ENCODE measurements around the gene DICER1.

The DICER1 gene

GRCh38 chr14:95147597-95147996 is 9.7 kb downstream of the DICER1 start:
- Histone ChIP-seq H3K4me3 (ENCODE audit: low read length, poor library complexity, severe bottlenecking) (no peak overlapping the region), H3K9me3 (ENCODE audit: insufficient read depth, low read depth, low read length) (peaks cover 10% of the 10 kb centered on the region), H3K36me3 (ENCODE audit: insufficient read depth, low read length) (peaks cover 10% of the 10 kb centered on the region), H3K9me2 (replicated peaks; ENCODE audit: low read depth, low read length) (no peaks in the 10 kb centered on the region), H3K4me2 (ENCODE audit: low read depth, low read length, poor library complexity, severe bottlenecking) (no peak overlapping the region), H3K79me2 (ENCODE audit: insufficient read depth, low read length) (peaks cover 97% of the 10 kb centered on the region), H3K4me1 (ENCODE audit: insufficient read depth, low read length, poor library complexity, severe bottlenecking) (peaks cover 31% of the 10 kb centered on the region), H2AFZ (ENCODE audit: low read length) (no peak overlapping the region), H4K20me1 (ENCODE audit: insufficient read depth, low read length, poor library complexity, severe bottlenecking) (peaks cover 57% of the 10 kb centered on the region), H3K27me3 (ENCODE audit: insufficient read depth, low read length, poor library complexity, severe bottlenecking) (no peaks in the 10 kb centered on the region), H3K9ac (ENCODE audit: low read depth, low read length, poor library complexity, severe bottlenecking) (no peak overlapping the region), H3F3A (ENCODE audit: low read depth) (no peaks in the 10 kb centered on the region; the same call in 1 of the 2 replicates)
- TF ChIP-seq CTCF (conservative IDR thresholded peaks at IDR 0.05; ENCODE audit: low read length) (no peak), EZH2phosphoT487 (IDR thresholded peaks at IDR 0.05; ENCODE audit: borderline replicate concordance) (no peak)

- no peak for TF ChIP-seq EZH2phosphoT487 (IDR thresholded peaks at IDR 0.05; ENCODE audit: borderline replicate concordance)
- Histone ChIP-seq H3K36me3 (ENCODE audit: insufficient read depth, low read length) (peaks cover 10% of the 10 kb centered on the region), H3K4me2 (ENCODE audit: low read depth, low read length, poor library complexity, severe bottlenecking) (no peak overlapping the region), H4K20me1 (ENCODE audit: insufficient read depth, low read length, poor library complexity, severe bottlenecking) (peaks cover 57% of the 10 kb centered on the region), H3K9ac (ENCODE audit: low read depth, low read length, poor library complexity, severe bottlenecking) (no peak overlapping the region), H3K79me2 (ENCODE audit: insufficient read depth, low read length) (peaks cover 97% of the 10 kb centered on the region), H3K27me3 (ENCODE audit: insufficient read depth, low read length, poor library complexity, severe bottlenecking) (no peaks in the 10 kb centered on the region), H3K9me2 (replicated peaks; ENCODE audit: low read depth, low read length) (no peaks in the 10 kb centered on the region), H3K4me3 (ENCODE audit: low read length, poor library complexity, severe bottlenecking) (no peak overlapping the region), H2AFZ (ENCODE audit: low read length) (no peak overlapping the region), H3F3A (ENCODE audit: low read depth) (no peaks in the 10 kb centered on the region), H3K9me3 (ENCODE audit: insufficient read depth, low read depth, low read length) (peaks cover 10% of the 10 kb centered on the region), H3K4me1 (ENCODE audit: insufficient read depth, low read length, poor library complexity, severe bottlenecking) (peaks cover 17% of the 10 kb centered on the region)
Measured at GRCh38 chr14:95146079-95146771, 11.1 kb downstream of the DICER1 start.

GRCh38 chr14:95144849-95145248 is 12.5 kb downstream of the DICER1 start:
- TF ChIP-seq EZH2phosphoT487 (IDR thresholded peaks at IDR 0.05; ENCODE audit: borderline replicate concordance), result no peak
- no peak for TF ChIP-seq CTCF (conservative IDR thresholded peaks at IDR 0.05; ENCODE audit: low read length)

More at GRCh38 chr14:95144849-95145248, 12.5 kb downstream of the DICER1 start:
- H3K4me1 ChIP-seq (ENCODE audit: insufficient read depth, low read length, poor library complexity, severe bottlenecking), result peaks cover 8% of the 10 kb centered on the region
- no peak overlapping the region for H3K9ac ChIP-seq (ENCODE audit: low read depth, low read length, poor library complexity, severe bottlenecking)
- peaks cover 15% of the 10 kb centered on the region for H3K36me3 ChIP-seq (ENCODE audit: insufficient read depth, low read length)
- peaks cover 52% of the 10 kb centered on the region for H4K20me1 ChIP-seq (ENCODE audit: insufficient read depth, low read length, poor library complexity, severe bottlenecking)
- peaks cover 96% of the 10 kb centered on the region for H3K79me2 ChIP-seq (ENCODE audit: insufficient read depth, low read length)
- H3F3A ChIP-seq (ENCODE audit: low read depth), result no peaks in the 10 kb centered on the region
- no peaks in the 10 kb centered on the region for H3K27me3 ChIP-seq (ENCODE audit: insufficient read depth, low read length, poor library complexity, severe bottlenecking)
- H3K9me2 ChIP-seq (replicated peaks; ENCODE audit: low read depth, low read length), result no peaks in the 10 kb centered on the region
- no peak overlapping the region for H3K4me2 ChIP-seq (ENCODE audit: low read depth, low read length, poor library complexity, severe bottlenecking)
- H3K4me3 ChIP-seq (ENCODE audit: low read length, poor library complexity, severe bottlenecking), result no peak overlapping the region
- H2AFZ ChIP-seq (ENCODE audit: low read length), result no peak overlapping the region
- peaks cover 10% of the 10 kb centered on the region for H3K9me3 ChIP-seq (ENCODE audit: insufficient read depth, low read depth, low read length)

Measured in Loucy (cell line).